ENCODE measurements around the gene SORCS2.
A peak's percentile ranks its signal among the peaks of the same experiment; 100 is the strongest.

Gene SORCS2

GRCh38 chr4:7705062-7705461, 512.7 kb downstream of the SORCS2 start:
- no peak for DNase-seq (ENCODE audit: low read depth, low spot score)

GRCh38 chr4:7705593-7705992, 513.3 kb downstream of the SORCS2 start:
- DNase-seq (ENCODE audit: low read depth, low spot score) = no peak

- no peak for DNase-seq (ENCODE audit: low read depth, low spot score)
Observed at GRCh38 chr4:7708238-7708637, 515.9 kb downstream of the SORCS2 start.

GRCh38 chr4:7708981-7709380, 516.6 kb downstream of the SORCS2 start:
- peak; percentile 57 for DNase-seq (ENCODE audit: low read depth, low spot score)

- DNase-seq (ENCODE audit: low read depth, low spot score) = peak; percentile 51
Observed at GRCh38 chr4:7709431-7709830, 517.1 kb downstream of the SORCS2 start.

GRCh38 chr4:7710126-7710525, 517.8 kb downstream of the SORCS2 start:
- DNase-seq (ENCODE audit: low read depth, low spot score) = no peak

GRCh38 chr4:7710576-7711306, 518.4 kb downstream of the SORCS2 start:
- DNase-seq (ENCODE audit: low read depth, low spot score) = no peak

GRCh38 chr4:7711307-7711963, 519.1 kb downstream of the SORCS2 start:
- DNase-seq (ENCODE audit: low read depth, low spot score) = no peak

GRCh38 chr4:7712021-7712671, 519.8 kb downstream of the SORCS2 start:
- DNase-seq (ENCODE audit: low read depth, low spot score) = no peak

- no peak for DNase-seq (ENCODE audit: low read depth, low spot score)
Observed at GRCh38 chr4:7713757-7714156, 521.4 kb downstream of the SORCS2 start.

- DNase-seq (ENCODE audit: low read depth, low spot score) = no peak
Observed at GRCh38 chr4:7714176-7714575, 521.8 kb downstream of the SORCS2 start.

- no peak for DNase-seq (ENCODE audit: low read depth, low spot score)
Observed at GRCh38 chr4:7714738-7715137, 522.4 kb downstream of the SORCS2 start.

- DNase-seq (ENCODE audit: low read depth, low spot score) = no peak
Observed at GRCh38 chr4:7715271-7716009, 523.1 kb downstream of the SORCS2 start.

GRCh38 chr4:7716010-7716721, 523.8 kb downstream of the SORCS2 start:
- no peak for DNase-seq (ENCODE audit: low read depth, low spot score)

- DNase-seq (ENCODE audit: low read depth, low spot score) = no peak
Observed at GRCh38 chr4:7717161-7717560, 524.8 kb downstream of the SORCS2 start.

GRCh38 chr4:7717946-7718490, 525.7 kb downstream of the SORCS2 start:
- DNase-seq (ENCODE audit: low read depth, low spot score) = no peak

- no peak for DNase-seq (ENCODE audit: low read depth, low spot score)
Observed at GRCh38 chr4:7719354-7720174, 527.2 kb downstream of the SORCS2 start.

GRCh38 chr4:7721984-7722551, 529.7 kb downstream of the SORCS2 start:
- DNase-seq (ENCODE audit: low read depth, low spot score) = no peak

- DNase-seq (ENCODE audit: low read depth, low spot score) = no peak
Observed at GRCh38 chr4:7722766-7723387, 530.5 kb downstream of the SORCS2 start.

- no peak for DNase-seq (ENCODE audit: low read depth, low spot score)
Observed at GRCh38 chr4:7723625-7724024, 531.3 kb downstream of the SORCS2 start.

Data from smooth muscle cell of the brain vasculature (primary cell).